Measurements from ENCODE around the gene ATG2A. TPM values are rescaled to one million over a fixed set of nuclear protein-coding genes. Genes with fewer than 3 reads are reported as not detected.

Gene ATG2A
- total and polyA plus RNA-seq, 2 of the 8 experiments (the other 6 are each of a cell fraction or from before 2014, with no cell fraction given): 12.1 to 22.1 TPM

DNA sequence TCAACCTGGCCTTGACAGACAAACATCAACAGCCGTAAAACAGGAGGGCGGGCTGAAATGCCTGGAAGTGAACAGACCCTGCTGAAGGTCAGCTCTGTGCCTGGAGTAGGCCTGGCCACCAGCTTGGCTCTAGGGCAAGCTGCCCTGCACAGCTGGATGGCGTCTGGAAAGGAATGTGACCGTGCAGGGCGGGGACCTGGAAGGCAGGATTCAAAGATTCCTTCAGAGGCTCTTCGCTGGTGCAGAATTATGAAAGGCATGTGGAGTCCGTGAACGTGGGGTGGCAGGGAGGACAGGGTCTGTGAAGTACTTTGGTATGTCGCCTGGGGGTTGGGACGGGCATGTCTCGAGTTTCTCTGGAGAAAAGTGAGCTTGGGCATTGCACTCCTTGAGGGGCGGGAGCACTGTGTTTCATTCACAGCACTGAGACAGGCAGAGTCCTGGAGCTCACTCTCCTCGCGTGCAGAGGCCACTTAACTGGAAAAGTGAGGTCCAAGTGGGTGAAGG, 40.1 kb downstream of the ATG2A start:
- no peak overlapping the region; the same call in 1 of the 2 replicates for H4K8ac ChIP-seq (ENCODE audit: extremely low read depth, insufficient read depth, low read length)
- no peaks in the 10 kb centered on the region for H3K79me1 ChIP-seq (ENCODE audit: low read depth, low read length)
- no peak overlapping the region for H3K14ac ChIP-seq (ENCODE audit: insufficient read length)
- no peak for FAIRE-seq
- H3K4me1 ChIP-seq (replicated peaks in 1 of 4; ENCODE audit: control insufficient read depth in 3 of 4, insufficient read depth in 4 of 4, low read length in 3 of 4): peaks cover 0 to 22% (median 11%) of the 10 kb centered on the region in 4 experiments; a peak in 6 of 7 replicates
- no peak overlapping the region for H2BK20ac ChIP-seq (ENCODE audit: low read length)
- no peak overlapping the region for H2BK15ac ChIP-seq (ENCODE audit: low read length)
- no peak overlapping the region for H2AK5ac ChIP-seq (ENCODE audit: low read depth, low read length)
- no peaks in the 10 kb centered on the region; a peak in 1 of 8 replicates for H3K36me3 ChIP-seq (ENCODE audit: control insufficient read depth in 2 of 4, insufficient read depth in 4 of 4, low read length in 3 of 4)
- H3K4me2 ChIP-seq (ENCODE audit: insufficient read depth in 1 of 2, low read depth in 2 of 2, low read length in 2 of 2): peak overlapping the region; percentile 75 to 99
- no peaks in the 10 kb centered on the region for H3K9me3 ChIP-seq (ENCODE audit: insufficient read depth in 2 of 2, low read depth in 1 of 2, low read length in 1 of 2)
- WGBS, 2 experiments (ENCODE audit: extremely low coverage in 1 of 2, insufficient coverage in 1 of 2, insufficient read length in 1 of 2, insufficient replicate concordance in 2 of 2, low coverage in 1 of 2, low lambda C conversion rate in 2 of 2, missing lambda C conversion rate in 1 of 2): 80% methylated on average over 14 of the region's 14 CpGs; no CpG with 5 or more reads in 1 of the 2 experiments
- no peak overlapping the region for H3K27ac ChIP-seq (ENCODE audit: low read depth, low read length)
- no peak overlapping the region for H3K18ac ChIP-seq (ENCODE audit: extremely low read depth, low read length)
- H2AFZ ChIP-seq (ENCODE audit: low read length): no peak overlapping the region
- H4K91ac ChIP-seq (replicated peaks; ENCODE audit: insufficient read length, low read length): no peak overlapping the region
- peak overlapping the region in 1 of 4 experiments; percentile 28; a peak in 1 of 7 replicates for H3K9ac ChIP-seq (replicated peaks in 1 of 4; ENCODE audit: extremely low read depth in 1 of 4, low read depth in 3 of 4, low read length in 3 of 4)
- TF ChIP-seq ZNF274 (IDR thresholded peaks at IDR 0.05; ENCODE audit: borderline replicate concordance, extremely low read depth, low read length) (no peak), CBX5 (IDR thresholded peaks at IDR 0.05; ENCODE audit: low read depth, low read length) (no peak), TEAD4 (IDR thresholded peaks at IDR 0.05; ENCODE audit: low read depth, low read length) (no peak)
- H3K79me2 ChIP-seq (ENCODE audit: control insufficient read depth in 1 of 2, insufficient read depth in 2 of 2, low read length in 2 of 2): no peaks in the 10 kb centered on the region
- ChIA-PET POLR2A (ENCODE audit: partially characterized antibody) (interaction anchor here (1.1 to 24.6 kb wide), 8 partner anchors 11 to 258 kb away, joined by 3 to 408 read pairs (median 8); partner anchors contain the start of gene PPP2R5B), CTCF (ENCODE audit: partially characterized antibody) (interaction anchor here (0.7 to 32.2 kb wide), 7 partner anchors 15 to 188 kb away, joined by 3 to 1058 read pairs (median 4); partner anchors contain the start of genes BATF2 and CDC42BPG)
- H3K23ac ChIP-seq (ENCODE audit: insufficient read length): no peak overlapping the region
- H4K5ac ChIP-seq (ENCODE audit: insufficient read length, low read depth, low read length): no peak overlapping the region
- no peak overlapping the region for H2BK5ac ChIP-seq (ENCODE audit: low read depth, low read length)
- peaks cover 16% of the 10 kb centered on the region for H3K23me2 ChIP-seq (ENCODE audit: low read depth, low read length)
- peaks cover 0 to 6% (median 2%) of the 10 kb centered on the region in 4 experiments; a peak in 3 of 7 replicates for H3K27me3 ChIP-seq (replicated peaks in 1 of 4; ENCODE audit: control insufficient read depth in 3 of 4, extremely low read depth in 1 of 4, insufficient read depth in 3 of 4, low read length in 3 of 4)
- no peak overlapping the region for H2BK12ac ChIP-seq (ENCODE audit: low read depth, low read length)
- DNase-seq (ENCODE audit: low read depth in 1 of 2, low spot score in 2 of 2): no peak
- H3K4ac ChIP-seq (replicated peaks; ENCODE audit: insufficient read length, low read depth, low read length): no peak overlapping the region
- H4K20me1 ChIP-seq (replicated peaks in 1 of 2; ENCODE audit: control insufficient read depth in 1 of 2, insufficient read depth in 2 of 2, low read length in 2 of 2): no peaks in the 10 kb centered on the region
- no peak overlapping the region for H3K56ac ChIP-seq (replicated peaks; ENCODE audit: insufficient read length, low read depth, low read length)
- H2BK120ac ChIP-seq (replicated peaks; ENCODE audit: low read depth, low read length): no peak overlapping the region
- peak overlapping the region in 3 of 4 experiments; percentile 94 to 97 (median 95); a peak in 6 of 8 replicates for H3K4me3 ChIP-seq (ENCODE audit: extremely low read depth in 1 of 4, insufficient read depth in 2 of 4, low read depth in 3 of 4, low read length in 4 of 4)
